ENCODE data around the gene SDK1.

Gene SDK1

DNA sequence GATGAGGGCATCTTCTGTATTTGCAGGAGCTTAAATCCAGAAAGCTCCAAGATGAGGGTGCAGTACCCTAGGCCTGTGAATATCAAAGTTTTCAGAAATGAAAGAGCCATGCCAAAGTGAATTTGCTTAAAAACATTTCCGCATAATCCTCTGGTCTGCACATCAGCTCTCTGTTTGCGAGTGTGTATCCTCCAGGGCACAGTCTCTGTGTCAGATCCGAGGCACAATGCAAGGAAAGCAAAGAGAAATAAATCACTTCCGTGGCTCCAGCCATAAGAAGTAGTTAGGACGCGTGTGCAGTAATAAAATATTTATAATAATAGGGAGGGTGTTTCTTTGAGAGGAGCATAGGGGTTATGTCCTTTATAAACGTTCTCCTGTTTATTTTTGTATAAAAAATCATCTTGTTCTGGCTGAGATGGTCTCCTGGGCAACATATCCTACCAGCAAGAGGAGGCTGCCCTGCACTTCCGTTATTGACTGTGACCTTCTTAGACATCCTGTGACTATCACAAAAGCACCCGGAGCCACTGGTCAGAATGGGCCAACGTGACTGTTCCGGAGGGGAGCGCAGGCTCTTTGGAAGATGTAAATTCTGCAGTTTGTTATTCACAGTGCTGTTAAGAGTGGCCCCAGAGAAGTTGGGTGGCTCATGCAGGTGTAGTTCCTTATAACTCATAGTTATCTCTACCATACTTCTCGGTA, 713.4 kb downstream of the SDK1 start:
- Histone ChIP-seq H3K27me3 (ENCODE audit: control insufficient read depth, insufficient read depth, low read length) (no peaks in the 10 kb centered on the region), H3K4me1 (ENCODE audit: control insufficient read depth, insufficient read depth, low read length) (no peaks in the 10 kb centered on the region), H3K9ac (ENCODE audit: low read length) (no peak overlapping the region), H3K36me3 (ENCODE audit: control insufficient read depth, insufficient read depth, low read length) (no peaks in the 10 kb centered on the region), H3K9me3 (ENCODE audit: control insufficient read depth, low read length) (no peaks in the 10 kb centered on the region), H3K4me3 (ENCODE audit: low read length) (no peak overlapping the region)

DNA sequence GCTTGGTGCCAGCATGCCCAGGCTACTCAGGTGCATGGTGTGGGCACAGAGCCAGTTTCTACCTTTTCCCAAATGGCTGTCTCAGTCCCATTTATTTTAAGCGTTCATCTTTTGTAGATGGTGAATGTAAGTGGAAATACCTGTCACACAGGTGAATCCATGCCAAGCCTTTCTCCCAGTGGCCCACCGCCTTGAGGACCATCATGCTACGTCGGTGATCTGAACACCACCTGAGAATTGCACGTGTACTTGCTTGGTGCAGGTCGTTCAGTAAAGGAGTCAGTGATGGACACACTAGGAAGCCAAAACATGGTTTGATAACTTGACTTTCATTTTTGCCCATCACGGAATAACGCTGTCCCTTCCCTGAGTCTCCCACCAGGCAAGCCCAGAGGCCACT, 714.3 kb downstream of the SDK1 start:
- no peaks in the 10 kb centered on the region for H3K4me1 ChIP-seq (ENCODE audit: control insufficient read depth, insufficient read depth, low read length)
- no peaks in the 10 kb centered on the region for H3K36me3 ChIP-seq (ENCODE audit: control insufficient read depth, insufficient read depth, low read length)
- H3K9ac ChIP-seq (ENCODE audit: low read length) = no peak overlapping the region
- no peaks in the 10 kb centered on the region for H3K27me3 ChIP-seq (ENCODE audit: control insufficient read depth, insufficient read depth, low read length)
- H3K4me3 ChIP-seq (ENCODE audit: low read length) = no peak overlapping the region
- no peaks in the 10 kb centered on the region for H3K9me3 ChIP-seq (ENCODE audit: control insufficient read depth, low read length)

DNA sequence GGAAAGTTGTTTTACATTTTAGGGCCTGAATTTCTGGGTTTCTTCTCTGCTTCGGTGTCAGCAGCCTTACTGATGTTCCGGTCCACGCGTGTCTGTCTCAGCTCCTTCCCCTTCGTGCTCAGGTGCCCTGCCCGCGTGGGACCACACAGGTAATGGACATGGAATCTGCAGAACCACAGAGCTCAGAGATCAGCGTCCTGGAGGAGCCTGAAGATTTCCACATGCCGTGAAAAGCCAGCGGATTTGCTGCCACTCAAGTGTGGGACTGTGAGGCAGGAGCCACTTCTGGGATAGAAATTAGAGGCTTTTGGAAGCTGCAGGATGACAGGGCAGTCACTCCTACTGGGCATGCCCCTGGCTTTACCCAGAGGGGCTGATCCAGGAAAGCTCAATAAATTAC, 714.9 kb downstream of the SDK1 start:
- no peaks in the 10 kb centered on the region for H3K9me3 ChIP-seq (ENCODE audit: control insufficient read depth, low read length)
- H3K4me1 ChIP-seq (ENCODE audit: control insufficient read depth, insufficient read depth, low read length) = no peaks in the 10 kb centered on the region
- no peaks in the 10 kb centered on the region for H3K36me3 ChIP-seq (ENCODE audit: control insufficient read depth, insufficient read depth, low read length)
- no peak overlapping the region for H3K4me3 ChIP-seq (ENCODE audit: low read length)
- H3K27me3 ChIP-seq (ENCODE audit: control insufficient read depth, insufficient read depth, low read length) = no peaks in the 10 kb centered on the region
- no peak overlapping the region for H3K9ac ChIP-seq (ENCODE audit: low read length)

GRCh38 chr7:4017081-4017480, 716.0 kb downstream of the SDK1 start:
- Histone ChIP-seq H3K4me1 (ENCODE audit: control insufficient read depth, insufficient read depth, low read length) (no peaks in the 10 kb centered on the region), H3K4me3 (ENCODE audit: low read length) (no peak overlapping the region), H3K36me3 (ENCODE audit: control insufficient read depth, insufficient read depth, low read length) (no peaks in the 10 kb centered on the region), H3K9ac (ENCODE audit: low read length) (no peak overlapping the region), H3K27me3 (ENCODE audit: control insufficient read depth, insufficient read depth, low read length) (no peaks in the 10 kb centered on the region), H3K9me3 (ENCODE audit: control insufficient read depth, low read length) (no peaks in the 10 kb centered on the region)

- Histone ChIP-seq H3K4me3 (ENCODE audit: low read length) (no peak overlapping the region), H3K9me3 (ENCODE audit: control insufficient read depth, low read length) (no peaks in the 10 kb centered on the region), H3K36me3 (ENCODE audit: control insufficient read depth, insufficient read depth, low read length) (no peaks in the 10 kb centered on the region), H3K27me3 (ENCODE audit: control insufficient read depth, insufficient read depth, low read length) (no peaks in the 10 kb centered on the region), H3K4me1 (ENCODE audit: control insufficient read depth, insufficient read depth, low read length) (no peaks in the 10 kb centered on the region), H3K9ac (ENCODE audit: low read length) (no peak overlapping the region)
Measured at GRCh38 chr7:4017785-4018184, 716.7 kb downstream of the SDK1 start.

GRCh38 chr7:4018601-4019316, 717.7 kb downstream of the SDK1 start:
- H3K9me3 ChIP-seq (ENCODE audit: control insufficient read depth, low read length) = no peaks in the 10 kb centered on the region
- no peak overlapping the region for H3K4me3 ChIP-seq (ENCODE audit: low read length)

GRCh38 chr7:4020086-4020485, 719.0 kb downstream of the SDK1 start:
- Histone ChIP-seq H3K9me3 (ENCODE audit: control insufficient read depth, low read length) (no peaks in the 10 kb centered on the region), H3K36me3 (ENCODE audit: control insufficient read depth, insufficient read depth, low read length) (no peaks in the 10 kb centered on the region), H3K4me1 (ENCODE audit: control insufficient read depth, insufficient read depth, low read length) (no peaks in the 10 kb centered on the region), H3K4me3 (ENCODE audit: low read length) (no peak overlapping the region), H3K27me3 (ENCODE audit: control insufficient read depth, insufficient read depth, low read length) (no peaks in the 10 kb centered on the region), H3K9ac (ENCODE audit: low read length) (no peak overlapping the region)

More at GRCh38 chr7:4018601-4019316, 717.7 kb downstream of the SDK1 start:
- Histone ChIP-seq H3K9ac (ENCODE audit: low read length) (no peak overlapping the region), H3K27me3 (ENCODE audit: control insufficient read depth, insufficient read depth, low read length) (no peaks in the 10 kb centered on the region), H3K36me3 (ENCODE audit: control insufficient read depth, insufficient read depth, low read length) (no peaks in the 10 kb centered on the region), H3K4me1 (ENCODE audit: control insufficient read depth, insufficient read depth, low read length) (no peaks in the 10 kb centered on the region)

- no peaks in the 10 kb centered on the region for H3K4me1 ChIP-seq (ENCODE audit: control insufficient read depth, insufficient read depth, low read length)
- no peak overlapping the region for H3K9ac ChIP-seq (ENCODE audit: low read length)
- H3K9me3 ChIP-seq (ENCODE audit: control insufficient read depth, low read length) = no peaks in the 10 kb centered on the region
- no peaks in the 10 kb centered on the region for H3K36me3 ChIP-seq (ENCODE audit: control insufficient read depth, insufficient read depth, low read length)
- H3K4me3 ChIP-seq (ENCODE audit: low read length) = no peak overlapping the region
- no peaks in the 10 kb centered on the region for H3K27me3 ChIP-seq (ENCODE audit: control insufficient read depth, insufficient read depth, low read length)
Measured at GRCh38 chr7:4021413-4021812, 720.4 kb downstream of the SDK1 start.

GRCh38 chr7:4022265-4022664, 721.2 kb downstream of the SDK1 start:
- no peak overlapping the region for H3K4me3 ChIP-seq (ENCODE audit: low read length)
- H3K27me3 ChIP-seq (ENCODE audit: control insufficient read depth, insufficient read depth, low read length) = no peaks in the 10 kb centered on the region
- H3K9me3 ChIP-seq (ENCODE audit: control insufficient read depth, low read length) = no peaks in the 10 kb centered on the region
- H3K36me3 ChIP-seq (ENCODE audit: control insufficient read depth, insufficient read depth, low read length) = no peaks in the 10 kb centered on the region
- H3K4me1 ChIP-seq (ENCODE audit: control insufficient read depth, insufficient read depth, low read length) = no peaks in the 10 kb centered on the region
- H3K9ac ChIP-seq (ENCODE audit: low read length) = no peak overlapping the region

- Histone ChIP-seq H3K4me1 (ENCODE audit: control insufficient read depth, insufficient read depth, low read length) (no peaks in the 10 kb centered on the region), H3K9ac (ENCODE audit: low read length) (no peak overlapping the region), H3K4me3 (ENCODE audit: low read length) (no peak overlapping the region), H3K9me3 (ENCODE audit: control insufficient read depth, low read length) (no peaks in the 10 kb centered on the region), H3K36me3 (ENCODE audit: control insufficient read depth, insufficient read depth, low read length) (no peaks in the 10 kb centered on the region), H3K27me3 (ENCODE audit: control insufficient read depth, insufficient read depth, low read length) (no peaks in the 10 kb centered on the region)
Measured at GRCh38 chr7:4023502-4023901, 722.5 kb downstream of the SDK1 start.

GRCh38 chr7:4024133-4024532, 723.1 kb downstream of the SDK1 start:
- Histone ChIP-seq H3K36me3 (ENCODE audit: control insufficient read depth, insufficient read depth, low read length) (no peaks in the 10 kb centered on the region), H3K4me1 (ENCODE audit: control insufficient read depth, insufficient read depth, low read length) (no peaks in the 10 kb centered on the region), H3K9ac (ENCODE audit: low read length) (no peak overlapping the region), H3K9me3 (ENCODE audit: control insufficient read depth, low read length) (no peaks in the 10 kb centered on the region), H3K4me3 (ENCODE audit: low read length) (no peak overlapping the region), H3K27me3 (ENCODE audit: control insufficient read depth, insufficient read depth, low read length) (no peaks in the 10 kb centered on the region)

GRCh38 chr7:4024806-4025205, 723.8 kb downstream of the SDK1 start:
- H3K27me3 ChIP-seq (ENCODE audit: control insufficient read depth, insufficient read depth, low read length) = no peaks in the 10 kb centered on the region
- no peaks in the 10 kb centered on the region for H3K9me3 ChIP-seq (ENCODE audit: control insufficient read depth, low read length)
- H3K4me3 ChIP-seq (ENCODE audit: low read length) = no peak overlapping the region
- H3K36me3 ChIP-seq (ENCODE audit: control insufficient read depth, insufficient read depth, low read length) = no peaks in the 10 kb centered on the region
- no peaks in the 10 kb centered on the region for H3K4me1 ChIP-seq (ENCODE audit: control insufficient read depth, insufficient read depth, low read length)
- no peak overlapping the region for H3K9ac ChIP-seq (ENCODE audit: low read length)

Data from mucosa of stomach (tissue), 1 donor.